Duodenal mucosa (tissue), 2 donors: Measurements from ENCODE around the gene CACNA1H.

ENCODE experiments used
- H3K27ac ChIP-seq: one replicate; pipeline ENCODE4 v1.7.0; 2013; ENCODE audit warnings: low read depth, low read length
- H3K27me3 ChIP-seq, 2 donors: one replicate each; pipeline ENCODE4 v1.7.0; 2013; ENCODE audit warnings: low read length in 2 of 2, control low read depth in 1 of 2; ENCODE audit not compliant: insufficient read depth in 2 of 2, control insufficient read depth in 1 of 2
- H3K36me3 ChIP-seq, 2 donors: one replicate each; pipeline ENCODE4 v1.7.0; 2013; ENCODE audit warnings: low read length in 2 of 2, control low read depth in 1 of 2; ENCODE audit not compliant: insufficient read depth in 2 of 2, control insufficient read depth in 1 of 2
- H3K4me1 ChIP-seq, 2 donors: one replicate each; pipeline ENCODE4 v1.7.0; 2013; ENCODE audit warnings: low read length in 2 of 2, control low read depth in 1 of 2; ENCODE audit not compliant: insufficient read depth in 2 of 2, control insufficient read depth in 1 of 2
- H3K4me3 ChIP-seq, 2 donors: one replicate each; pipeline ENCODE4 v1.7.0; 2013; ENCODE audit warnings: low read length in 2 of 2, low read depth in 1 of 2
- H3K9ac ChIP-seq, 2 donors: one replicate each; pipeline ENCODE4 v1.7.0; 2013; ENCODE audit warnings: low read length in 2 of 2, low read depth in 1 of 2
- H3K9me3 ChIP-seq, 2 donors: one replicate each; pipeline ENCODE4 v1.7.0; 2013; ENCODE audit warnings: low read length in 2 of 2, control low read depth in 1 of 2; ENCODE audit not compliant: control insufficient read depth in 1 of 2

The CACNA1H gene

DNA sequence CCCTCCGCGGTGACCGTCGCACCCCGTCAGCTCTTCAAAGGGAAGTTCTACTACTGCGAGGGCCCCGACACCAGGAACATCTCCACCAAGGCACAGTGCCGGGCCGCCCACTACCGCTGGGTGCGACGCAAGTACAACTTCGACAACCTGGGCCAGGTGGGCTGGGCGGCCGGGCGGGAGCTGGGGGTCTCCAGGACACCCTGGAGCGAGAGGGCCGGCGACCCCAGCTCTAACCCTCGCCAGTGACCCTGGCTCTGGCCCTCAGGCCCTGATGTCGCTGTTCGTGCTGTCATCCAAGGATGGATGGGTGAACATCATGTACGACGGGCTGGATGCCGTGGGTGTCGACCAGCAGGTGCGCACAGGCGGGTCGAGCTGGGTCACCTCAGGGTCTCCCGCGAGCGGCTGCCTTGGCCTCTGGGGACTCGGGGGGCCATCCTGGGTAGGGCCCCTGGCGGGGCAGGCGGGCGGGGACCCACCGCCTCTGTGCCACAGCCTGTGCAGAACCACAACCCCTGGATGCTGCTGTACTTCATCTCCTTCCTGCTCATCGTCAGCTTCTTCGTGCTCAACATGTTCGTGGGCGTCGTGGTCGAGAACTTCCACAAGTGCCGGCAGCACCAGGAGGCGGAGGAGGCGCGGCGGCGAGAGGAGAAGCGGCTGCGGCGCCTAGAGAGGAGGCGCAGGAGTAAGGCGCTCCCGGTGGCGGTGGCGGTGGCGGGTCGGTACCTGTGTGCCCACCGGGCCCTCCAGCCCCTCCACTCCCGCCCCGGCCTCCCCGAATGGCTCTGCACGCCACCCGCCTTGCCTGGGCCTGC, 58.8 kb downstream of the CACNA1H start:
- Histone ChIP-seq H3K27me3 (no peaks in the 10 kb centered on the region), H3K36me3 (no peaks in the 10 kb centered on the region), H3K27ac (no peak overlapping the region), H3K4me3 (no peak overlapping the region), H3K9me3 (no peaks in the 10 kb centered on the region), H3K9ac (no peak overlapping the region), H3K4me1 (no peaks in the 10 kb centered on the region)

GRCh38 chr16:1212616-1213194, 59.8 kb downstream of the CACNA1H start:
- Histone ChIP-seq H3K27ac (no peak overlapping the region), H3K9ac (no peak overlapping the region), H3K36me3 (no peaks in the 10 kb centered on the region), H3K27me3 (no peaks in the 10 kb centered on the region), H3K4me3 (no peak overlapping the region), H3K4me1 (no peaks in the 10 kb centered on the region), H3K9me3 (no peaks in the 10 kb centered on the region)

DNA sequence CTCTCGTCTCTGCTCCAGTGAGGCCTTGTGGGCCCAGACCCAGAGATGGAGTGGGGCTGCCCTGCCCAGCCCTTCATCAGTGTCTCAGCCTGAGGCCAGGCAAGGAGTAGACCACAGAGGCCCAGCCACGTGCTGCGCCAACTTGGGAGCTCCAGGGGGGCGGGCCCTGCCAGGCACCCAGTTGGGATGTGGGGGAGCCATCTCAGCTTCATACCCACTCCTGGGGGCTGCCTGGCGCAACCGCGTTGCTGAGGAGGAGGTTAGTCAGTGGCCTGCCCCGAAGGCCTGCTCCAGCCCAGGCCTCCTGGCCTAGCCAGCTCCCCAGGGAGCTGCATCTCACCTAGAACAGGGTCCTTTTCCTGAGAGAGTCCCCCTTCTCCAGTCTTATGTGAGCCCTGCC, 60.3 kb downstream of the CACNA1H start:
- H3K36me3 ChIP-seq, result no peaks in the 10 kb centered on the region
- H3K27me3 ChIP-seq, result no peaks in the 10 kb centered on the region
- no peak overlapping the region for H3K4me3 ChIP-seq
- no peak overlapping the region for H3K27ac ChIP-seq
- no peaks in the 10 kb centered on the region for H3K9me3 ChIP-seq
- no peak overlapping the region for H3K9ac ChIP-seq
- no peaks in the 10 kb centered on the region for H3K4me1 ChIP-seq

GRCh38 chr16:1213796-1214372, 61.0 kb downstream of the CACNA1H start:
- H3K9me3 ChIP-seq, result no peaks in the 10 kb centered on the region
- H3K4me3 ChIP-seq, result no peak overlapping the region
- no peak overlapping the region for H3K9ac ChIP-seq
- no peak overlapping the region for H3K27ac ChIP-seq
- H3K36me3 ChIP-seq, result no peaks in the 10 kb centered on the region
- no peaks in the 10 kb centered on the region for H3K4me1 ChIP-seq
- H3K27me3 ChIP-seq, result no peaks in the 10 kb centered on the region

- no peak overlapping the region for H3K4me3 ChIP-seq
- H3K9me3 ChIP-seq, result no peaks in the 10 kb centered on the region
- H3K9ac ChIP-seq, result no peak overlapping the region
- H3K4me1 ChIP-seq, result no peaks in the 10 kb centered on the region
- H3K27me3 ChIP-seq, result no peaks in the 10 kb centered on the region
- no peak overlapping the region for H3K27ac ChIP-seq
- no peaks in the 10 kb centered on the region for H3K36me3 ChIP-seq
These were observed 61.8 kb downstream of the CACNA1H start for GRCh38 chr16:1214719-1215118.

GRCh38 chr16:1215574-1216295, 62.8 kb downstream of the CACNA1H start:
- Histone ChIP-seq H3K9me3 (no peaks in the 10 kb centered on the region), H3K27ac (no peak overlapping the region), H3K27me3 (no peaks in the 10 kb centered on the region), H3K4me1 (no peaks in the 10 kb centered on the region), H3K4me3 (no peak overlapping the region), H3K9ac (no peak overlapping the region), H3K36me3 (no peaks in the 10 kb centered on the region)

GRCh38 chr16:1216296-1216619, 63.4 kb downstream of the CACNA1H start:
- no peaks in the 10 kb centered on the region for H3K9me3 ChIP-seq
- H3K27ac ChIP-seq, result no peak overlapping the region
- H3K36me3 ChIP-seq, result no peaks in the 10 kb centered on the region
- no peak overlapping the region for H3K4me3 ChIP-seq
- no peaks in the 10 kb centered on the region for H3K27me3 ChIP-seq
- no peaks in the 10 kb centered on the region for H3K4me1 ChIP-seq
- no peak overlapping the region for H3K9ac ChIP-seq

DNA sequence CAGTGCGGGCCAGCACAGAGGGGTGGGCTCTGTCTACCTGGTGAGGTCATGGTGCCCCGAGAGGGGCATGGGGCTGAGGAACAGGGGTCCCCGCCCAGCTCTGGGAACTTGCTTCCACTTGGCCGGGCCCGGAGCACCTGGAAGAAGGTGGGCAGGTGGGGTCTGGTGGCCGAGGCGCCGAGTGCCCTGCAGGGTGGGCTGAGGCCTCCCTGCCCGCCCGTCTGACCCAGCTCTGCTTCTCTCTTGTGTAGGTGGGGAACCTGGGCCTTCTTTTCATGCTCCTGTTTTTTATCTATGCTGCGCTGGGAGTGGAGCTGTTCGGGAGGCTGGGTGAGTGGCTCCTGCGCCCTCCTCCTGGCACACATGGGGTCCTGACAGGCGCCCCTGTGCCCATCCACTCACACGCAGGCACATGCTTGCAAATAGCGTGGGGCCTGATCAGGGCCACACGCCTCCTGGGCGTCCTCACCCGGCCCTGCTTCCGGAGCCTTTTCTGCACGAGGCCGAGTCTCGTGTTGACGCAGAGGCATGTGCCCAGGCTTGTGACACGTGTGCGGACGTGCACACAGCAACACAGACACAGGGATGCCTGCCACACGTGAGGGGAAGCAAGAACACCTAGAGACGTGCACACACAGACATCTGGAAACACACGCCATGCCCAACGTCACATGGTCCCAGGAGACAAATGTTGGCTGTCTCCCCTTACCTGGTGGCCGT, 63.9 kb downstream of the CACNA1H start:
- H3K27me3 ChIP-seq, result no peaks in the 10 kb centered on the region
- H3K27ac ChIP-seq, result no peak overlapping the region
- H3K4me1 ChIP-seq, result no peaks in the 10 kb centered on the region
- H3K4me3 ChIP-seq, result no peak overlapping the region
- H3K36me3 ChIP-seq, result no peaks in the 10 kb centered on the region
- H3K9ac ChIP-seq, result no peak overlapping the region
- no peaks in the 10 kb centered on the region for H3K9me3 ChIP-seq

DNA sequence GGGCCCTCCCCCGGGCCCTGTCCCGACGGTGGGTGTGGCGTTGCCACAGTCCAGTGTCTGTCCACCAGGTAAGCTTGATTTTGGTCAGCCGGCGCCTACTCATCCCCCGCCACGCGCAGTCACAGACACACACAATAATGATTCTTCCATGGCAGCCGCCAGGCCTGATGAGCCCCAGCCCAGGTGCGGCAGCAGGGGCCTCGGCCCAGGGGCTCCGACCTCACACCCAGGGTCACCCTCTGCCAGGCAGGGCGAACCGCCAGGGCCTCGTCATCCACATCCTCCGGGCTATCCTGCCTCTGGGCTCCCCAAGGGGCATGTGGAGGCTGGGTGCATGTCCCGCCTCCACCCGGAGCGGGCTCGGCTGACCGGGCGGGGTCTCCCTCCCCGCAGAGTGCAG, 64.6 kb downstream of the CACNA1H start:
- Histone ChIP-seq H3K36me3 (no peaks in the 10 kb centered on the region), H3K27me3 (no peaks in the 10 kb centered on the region), H3K27ac (no peak overlapping the region), H3K4me1 (no peaks in the 10 kb centered on the region), H3K4me3 (no peak overlapping the region), H3K9ac (no peak overlapping the region), H3K9me3 (no peaks in the 10 kb centered on the region)
